GM12891 (cell line): ENCODE results near the gene CLDN8.

Experiments used
- PAX5 ChIP-seq: IDR thresholded peaks from 2 replicates; pipeline ENCODE4 v1.6.1; 2011; ENCODE audit warnings: low read length, moderate library complexity, mild to moderate bottlenecking; ENCODE audit not compliant: insufficient read depth, severe bottlenecking
- POLR2A ChIP-seq: IDR thresholded peaks from 2 replicates; pipeline ENCODE4 v1.6.1; 2011; ENCODE audit warnings: low read depth, low read length, control low read depth
- POLR2AphosphoS5 ChIP-seq: IDR thresholded peaks from 2 replicates; pipeline ENCODE4 v1.6.1; 2011; ENCODE audit warnings: low read depth, low read length, control low read depth
- POU2F2 ChIP-seq: IDR thresholded peaks from 2 replicates; pipeline ENCODE4 v1.6.1; 2011; ENCODE audit warnings: low read depth, mild to moderate bottlenecking, control low read depth, low read length, moderate library complexity
- SPI1 ChIP-seq: IDR thresholded peaks from 2 replicates; pipeline ENCODE4 v1.6.1; 2011; ENCODE audit warnings: low read depth, low read length, control low read depth
- TAF1 ChIP-seq: IDR thresholded peaks from 2 replicates; pipeline ENCODE4 v1.6.1; 2011; ENCODE audit warnings: low read depth, low read length, control low read depth

- TF ChIP-seq SPI1 (no peak), POLR2AphosphoS5 (no peak), PAX5 (no peak), POLR2A (no peak), TAF1 (no peak), POU2F2 (no peak)
Observed at GRCh38 chr21:30233228-30234020, 17.5 kb upstream of the CLDN8 start.
